Immature natural killer cell (primary cell): ENCODE measurements around the gene TSPO. TPM values are rescaled to one million over a fixed set of nuclear protein-coding genes. Genes with fewer than 3 reads are reported as not detected.

Source experiments
- DNase-seq, 3 donors: peaks; one replicate each; pipeline ENCODE4 v3.0.0; 2022; ENCODE audit warnings: mixed read lengths in 1 of 3
- H3K27ac Mint-ChIP-seq, 6 donors: one replicate each; pipeline ENCODE4 v1.8.0; 2020; ENCODE audit warnings: mixed read lengths in 6 of 6, mild to moderate bottlenecking in 5 of 6, inconsistent platforms in 4 of 6, moderate library complexity in 3 of 6
- H3K27me3 Mint-ChIP-seq, 3 donors: one replicate each; pipeline ENCODE4 v1.8.0; 2020 to 2021; ENCODE audit warnings: low read depth in 3 of 3, mild to moderate bottlenecking in 3 of 3, mixed read lengths in 3 of 3, moderate library complexity in 3 of 3, inconsistent platforms in 1 of 3
- H3K36me3 Mint-ChIP-seq, 3 donors: one replicate each; pipeline ENCODE4 v1.8.0; 2020; ENCODE audit warnings: mixed read lengths in 3 of 3, inconsistent platforms in 2 of 3, mild to moderate bottlenecking in 2 of 3
- H3K4me1 Mint-ChIP-seq, 2 donors: one replicate each; pipeline ENCODE4 v1.8.0; 2020; ENCODE audit warnings: inconsistent platforms in 2 of 2, mild to moderate bottlenecking in 2 of 2, mixed read lengths in 2 of 2, moderate library complexity in 1 of 2
- H3K4me3 Mint-ChIP-seq, 5 donors: one replicate each; pipeline ENCODE4 v1.8.0; 2020; ENCODE audit warnings: mild to moderate bottlenecking in 5 of 5, mixed read lengths in 5 of 5, inconsistent platforms in 3 of 5, moderate library complexity in 3 of 5
- H3K9me3 Mint-ChIP-seq, 6 donors: one replicate each; pipeline ENCODE4 v1.8.0; 2020; ENCODE audit warnings: mild to moderate bottlenecking in 6 of 6, mixed read lengths in 6 of 6, inconsistent platforms in 4 of 6, moderate library complexity in 3 of 6
- polyA plus RNA-seq, 3 donors: library from polyadenylated mRNA; unstranded; fragments of 300-500 nt; fragmentation: Illumina TruSeq; gene quantifications; one replicate each; pipeline ENCODE4 v1.2.3, GENCODE V29; 2021

Gene TSPO
- polyA plus RNA-seq, 3 donors from 2014 or later = 338 to 509 (median 463) TPM

DNA sequence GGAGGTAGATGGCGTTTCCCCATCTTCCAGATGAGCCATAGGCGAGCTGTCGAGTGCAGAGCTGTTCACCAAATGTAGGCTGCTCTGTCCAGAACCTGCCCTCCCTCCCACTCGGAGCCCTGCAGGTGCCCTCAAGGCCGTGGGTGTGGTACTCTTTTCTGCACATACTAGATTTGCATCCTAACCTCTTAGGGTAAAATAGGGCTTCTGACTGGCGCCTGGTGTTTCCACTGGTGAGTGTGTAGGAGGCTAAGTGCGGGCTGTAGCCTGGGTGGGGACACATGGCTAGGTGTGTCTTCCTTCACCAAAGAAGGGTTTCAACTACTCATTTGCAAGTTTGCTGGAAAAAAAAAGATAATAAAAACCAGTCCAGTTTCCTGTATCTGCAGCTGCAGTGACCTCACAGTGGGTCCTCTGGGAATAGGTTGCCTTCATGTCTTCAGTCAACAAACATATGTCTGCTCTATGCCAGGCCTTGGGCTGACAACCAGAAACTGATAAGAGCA lies 32.4 kb upstream of the TSPO start:
- Mint-ChIP-seq H3K27ac (no peak overlapping the region), H3K4me1 (no peaks in the 10 kb centered on the region), H3K36me3 (no peaks in the 10 kb centered on the region), H3K9me3 (no peaks in the 10 kb centered on the region), H3K4me3 (no peak overlapping the region), H3K27me3 (peaks cover 0 to 4% (median 2%) of the 10 kb centered on the region in 3 donors)
- DNase-seq = no peak

DNA sequence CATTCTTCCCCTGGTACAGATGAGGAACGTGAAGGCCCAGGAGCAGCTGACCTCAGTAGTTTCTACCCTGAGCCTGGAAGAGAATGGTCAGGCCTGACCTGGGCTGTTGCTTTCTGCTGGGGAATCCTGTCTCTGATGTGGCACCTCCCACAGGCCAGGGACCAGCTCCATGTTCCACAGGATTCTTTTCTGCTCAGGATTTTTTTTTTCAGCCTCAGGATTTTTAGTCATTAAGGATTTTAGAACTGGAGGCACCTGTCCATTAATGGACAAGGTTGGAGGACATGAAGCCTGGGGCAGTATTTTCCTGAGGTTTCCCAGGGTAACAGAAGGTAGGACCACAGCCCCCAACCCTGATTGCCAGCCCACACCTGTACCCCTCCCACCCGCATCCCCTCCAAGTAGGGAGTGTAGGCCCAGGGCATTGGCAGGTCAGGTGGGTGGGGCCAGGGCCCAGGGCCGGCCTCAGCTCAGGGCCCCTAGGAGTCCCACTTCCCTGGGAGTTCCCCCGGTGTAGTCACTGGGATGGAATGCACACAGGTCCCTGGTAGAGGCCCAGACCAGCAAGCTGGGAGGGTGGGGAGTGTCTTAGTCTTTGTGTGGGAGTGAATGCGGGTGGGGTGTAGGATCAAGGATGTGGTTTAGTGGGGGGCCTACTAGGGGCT lies 24.7 kb upstream of the TSPO start:
- no peak overlapping the region for H3K27ac Mint-ChIP-seq
- H3K4me3 Mint-ChIP-seq = no peak overlapping the region
- no peaks in the 10 kb centered on the region for H3K36me3 Mint-ChIP-seq
- no peaks in the 10 kb centered on the region for H3K4me1 Mint-ChIP-seq
- no peak for DNase-seq
- peaks cover 0 to 2% (median 0%) of the 10 kb centered on the region in 3 donors for H3K27me3 Mint-ChIP-seq
- H3K9me3 Mint-ChIP-seq = no peaks in the 10 kb centered on the region

DNA sequence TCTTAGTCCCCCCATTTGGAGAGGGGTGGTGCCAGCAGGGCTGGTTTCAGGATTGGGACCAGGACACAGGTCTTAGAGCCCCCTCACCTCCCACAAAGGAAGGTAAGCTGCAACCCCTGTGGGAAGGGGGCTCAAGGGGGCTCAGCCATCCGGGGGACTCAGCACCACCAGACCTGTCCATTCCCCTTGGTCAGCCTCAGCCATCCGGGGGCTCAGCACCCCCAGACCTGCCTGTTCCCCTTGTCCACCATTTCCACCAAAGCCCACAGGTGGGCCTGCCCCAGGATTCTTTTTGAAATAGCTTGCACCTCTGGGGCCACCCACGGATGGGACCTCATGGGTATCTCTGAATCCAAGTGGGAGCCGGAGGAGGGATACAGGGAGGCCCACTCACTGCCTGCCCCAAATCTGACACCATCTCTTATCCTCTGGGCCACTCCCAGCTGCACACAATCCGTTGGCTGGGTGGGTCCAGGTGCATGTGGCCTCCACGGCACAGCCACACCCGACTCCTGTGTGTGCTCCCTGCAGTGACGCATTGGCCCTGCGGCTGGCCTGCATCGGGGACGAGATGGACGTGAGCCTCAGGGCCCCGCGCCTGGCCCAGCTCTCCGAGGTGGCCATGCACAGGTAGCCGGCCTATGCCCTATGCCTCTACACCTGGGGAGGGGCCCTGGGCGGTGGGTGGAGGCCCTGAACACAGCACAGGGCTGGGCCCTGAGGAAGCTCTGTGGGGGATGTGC lies 24.0 kb upstream of the TSPO start:
- Mint-ChIP-seq H3K27me3 (peaks cover 0 to 2% (median 0%) of the 10 kb centered on the region in 3 donors), H3K27ac (no peak overlapping the region), H3K4me3 (no peak overlapping the region), H3K36me3 (no peaks in the 10 kb centered on the region), H3K4me1 (no peaks in the 10 kb centered on the region), H3K9me3 (no peaks in the 10 kb centered on the region)
- DNase-seq = no peak

- peak overlapping the region in 1 of 6 donors; percentile 34 for H3K27ac Mint-ChIP-seq
- H3K4me1 Mint-ChIP-seq = no peaks in the 10 kb centered on the region
- no peak for DNase-seq
- no peak overlapping the region for H3K4me3 Mint-ChIP-seq
- H3K9me3 Mint-ChIP-seq = no peaks in the 10 kb centered on the region
- no peaks in the 10 kb centered on the region for H3K36me3 Mint-ChIP-seq
- peaks cover 0 to 2% (median 0%) of the 10 kb centered on the region in 3 donors for H3K27me3 Mint-ChIP-seq
These were observed 23.2 kb upstream of the TSPO start for GRCh38 chr22:43128116-43128515.

GRCh38 chr22:43128928-43129424 lies 22.4 kb upstream of the TSPO start:
- no peak overlapping the region for H3K4me3 Mint-ChIP-seq
- no peak overlapping the region for H3K27ac Mint-ChIP-seq
- peaks cover 0 to 3% (median 3%) of the 10 kb centered on the region in 3 donors for H3K36me3 Mint-ChIP-seq
- no peak for DNase-seq
- peaks cover 0 to 2% (median 0%) of the 10 kb centered on the region in 3 donors for H3K27me3 Mint-ChIP-seq
- H3K4me1 Mint-ChIP-seq = no peaks in the 10 kb centered on the region
- H3K9me3 Mint-ChIP-seq = no peaks in the 10 kb centered on the region

- H3K4me1 Mint-ChIP-seq = no peaks in the 10 kb centered on the region
- H3K36me3 Mint-ChIP-seq = peaks cover 0 to 3% (median 3%) of the 10 kb centered on the region in 3 donors
- H3K27me3 Mint-ChIP-seq = peaks cover 0 to 2% (median 0%) of the 10 kb centered on the region in 3 donors
- no peak overlapping the region for H3K27ac Mint-ChIP-seq
- no peak overlapping the region for H3K4me3 Mint-ChIP-seq
- DNase-seq = no peak
- H3K9me3 Mint-ChIP-seq = no peaks in the 10 kb centered on the region
These were observed 21.6 kb upstream of the TSPO start for GRCh38 chr22:43129426-43130425.

DNA sequence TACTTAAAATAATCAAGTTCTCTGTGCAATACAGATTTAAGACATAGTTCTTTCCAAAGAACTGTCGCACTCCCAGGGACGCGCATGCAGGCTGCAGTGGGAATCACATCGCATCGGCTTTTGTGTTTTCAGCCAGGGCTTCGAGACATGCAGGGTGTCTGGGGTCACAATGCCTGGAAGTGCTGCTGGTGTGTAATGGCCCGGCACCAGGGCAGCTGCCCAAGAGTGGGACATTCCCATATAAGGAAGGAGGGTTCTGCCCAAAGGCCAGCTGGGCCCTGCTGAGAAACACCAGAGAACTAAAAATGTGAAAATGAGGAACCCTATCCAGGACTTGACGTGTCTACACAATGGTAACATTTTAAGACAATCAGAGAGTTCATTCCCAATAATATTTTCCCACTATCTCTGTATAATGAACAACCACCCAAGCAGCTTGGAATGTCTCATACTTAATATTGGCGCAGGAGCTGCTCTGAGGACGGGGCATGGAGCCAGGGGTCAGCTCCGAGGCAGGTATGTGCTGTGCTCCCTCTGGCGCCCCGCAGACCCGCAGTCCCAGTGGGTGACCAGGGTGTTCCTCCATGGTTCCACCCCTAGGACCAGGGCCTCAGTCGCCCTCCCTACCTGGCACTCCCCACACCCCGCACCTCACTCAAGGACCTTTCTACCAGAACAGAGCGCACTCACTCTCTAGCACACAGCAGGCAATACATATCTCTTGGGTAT lies 19.4 kb upstream of the TSPO start:
- Mint-ChIP-seq H3K4me3 (no peak overlapping the region), H3K4me1 (peaks cover 0 to 1% of the 10 kb centered on the region in 2 donors), H3K9me3 (no peaks in the 10 kb centered on the region), H3K36me3 (peaks cover 0 to 5% (median 3%) of the 10 kb centered on the region in 3 donors), H3K27me3 (peaks cover 0 to 2% (median 0%) of the 10 kb centered on the region in 3 donors), H3K27ac (no peak overlapping the region)
- no peak for DNase-seq

- peaks cover 0 to 10% (median 7%) of the 10 kb centered on the region in 3 donors for H3K36me3 Mint-ChIP-seq
- DNase-seq = no peak
- peaks cover 0 to 1% of the 10 kb centered on the region in 2 donors for H3K4me1 Mint-ChIP-seq
- H3K4me3 Mint-ChIP-seq = no peak overlapping the region
- H3K27me3 Mint-ChIP-seq = peaks cover 0 to 2% (median 0%) of the 10 kb centered on the region in 3 donors
- no peak overlapping the region for H3K27ac Mint-ChIP-seq
- no peaks in the 10 kb centered on the region for H3K9me3 Mint-ChIP-seq
These were observed 18.0 kb upstream of the TSPO start for GRCh38 chr22:43133401-43133800.

- peaks cover 0 to 14% (median 10%) of the 10 kb centered on the region in 3 donors for H3K36me3 Mint-ChIP-seq
- no peak for DNase-seq
- H3K27me3 Mint-ChIP-seq = peaks cover 0 to 2% (median 0%) of the 10 kb centered on the region in 3 donors
- H3K4me1 Mint-ChIP-seq = peaks cover 0 to 1% of the 10 kb centered on the region in 2 donors
- H3K9me3 Mint-ChIP-seq = no peaks in the 10 kb centered on the region
- H3K27ac Mint-ChIP-seq = no peak overlapping the region
- no peak overlapping the region for H3K4me3 Mint-ChIP-seq
These were observed 16.8 kb upstream of the TSPO start for GRCh38 chr22:43134553-43134952.

GRCh38 chr22:43135565-43135964 lies 15.8 kb upstream of the TSPO start:
- Mint-ChIP-seq H3K4me1 (peaks cover 1 to 3% of the 10 kb centered on the region in 2 donors), H3K27me3 (peaks cover 0 to 3% (median 0%) of the 10 kb centered on the region in 3 donors), H3K36me3 (peaks cover 0 to 14% (median 10%) of the 10 kb centered on the region in 3 donors), H3K4me3 (no peak overlapping the region), H3K27ac (no peak overlapping the region), H3K9me3 (no peaks in the 10 kb centered on the region)
- no peak for DNase-seq

DNA sequence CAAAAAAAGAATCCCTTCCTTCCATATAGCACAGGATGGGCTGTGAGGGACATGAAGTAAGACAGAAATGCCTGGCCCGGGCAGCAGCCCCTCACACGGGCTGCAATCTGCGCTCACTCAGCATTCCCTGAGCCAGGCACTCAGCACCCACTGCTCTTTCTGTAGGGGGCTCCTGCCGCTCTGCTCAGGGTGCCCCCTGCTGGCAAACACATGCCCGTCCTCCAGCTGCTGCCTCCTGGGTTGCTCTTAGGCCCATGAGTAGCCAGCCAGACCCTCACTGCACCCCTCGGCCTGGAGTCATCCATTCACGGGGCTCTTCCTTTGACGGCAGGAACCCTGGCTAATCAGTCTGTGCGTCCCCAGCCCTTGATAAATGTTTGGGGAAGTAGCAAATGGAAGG lies 15.1 kb upstream of the TSPO start:
- Mint-ChIP-seq H3K27ac (peak overlapping the region in 1 of 6 donors; percentile 44), H3K4me3 (no peak overlapping the region), H3K27me3 (peaks cover 0 to 2% (median 0%) of the 10 kb centered on the region in 3 donors), H3K9me3 (no peaks in the 10 kb centered on the region), H3K4me1 (peaks cover 4 to 8% of the 10 kb centered on the region in 2 donors), H3K36me3 (peaks cover 0 to 14% (median 10%) of the 10 kb centered on the region in 3 donors)
- DNase-seq = peak; percentile 21 to 33 (median 24)

DNA sequence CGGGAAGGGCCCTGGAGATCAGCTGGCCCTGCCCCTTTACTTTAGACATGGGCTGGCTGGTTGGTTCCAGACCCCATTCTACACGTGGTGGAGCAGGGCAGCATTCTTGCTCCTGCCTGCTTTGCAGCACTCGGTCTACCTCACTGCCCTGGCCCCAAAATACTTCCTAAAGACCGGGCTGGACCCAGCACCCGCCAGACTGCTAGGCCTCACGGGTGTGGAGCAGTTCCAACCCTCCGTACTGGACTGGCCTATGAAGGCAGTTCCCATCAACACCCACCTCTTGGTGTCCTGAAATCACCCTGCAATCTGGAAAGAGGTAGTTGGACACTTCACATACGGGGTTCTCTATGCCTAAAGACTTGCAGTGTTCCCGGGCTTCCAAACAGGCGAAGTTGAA lies 14.6 kb upstream of the TSPO start:
- Mint-ChIP-seq H3K4me3 (no peak overlapping the region), H3K27me3 (peaks cover 0 to 2% (median 0%) of the 10 kb centered on the region in 3 donors), H3K9me3 (no peaks in the 10 kb centered on the region), H3K36me3 (peaks cover 0 to 14% (median 10%) of the 10 kb centered on the region in 3 donors), H3K27ac (no peak overlapping the region), H3K4me1 (peaks cover 8% of the 10 kb centered on the region in 2 donors)
- DNase-seq = no peak
